Bronchial epithelial cell (primary cell): ENCODE results near the gene ANKRD11. TPM values are rescaled to one million over a fixed set of nuclear protein-coding genes. Genes with fewer than 3 reads are reported as not detected.

Experiments used
- DNase-seq: peaks from one replicate; pipeline ENCODE4 v3.0.0-alpha.2; 2010; ENCODE audit warnings: low read depth
- FAIRE-seq: peaks from 2 replicates; lab custom pipeline; 2011; peaks lifted over from hg19 to GRCh38; lab: Jason Lieb, UNC
- H3K27me3 ChIP-seq: 2 replicates; pipeline ENCODE4 v1.5.1; 2011; ENCODE audit warnings: low read length; ENCODE audit not compliant: control insufficient read depth, insufficient read depth
- H3K36me3 ChIP-seq: 2 replicates; pipeline ENCODE4 v1.5.1; 2011; ENCODE audit warnings: low read length; ENCODE audit not compliant: control insufficient read depth, insufficient read depth
- H3K4me3 ChIP-seq: 2 replicates; pipeline ENCODE4 v1.5.1; 2011; ENCODE audit warnings: mild to moderate bottlenecking, low read depth, low read length, control low read depth
- total RNA-seq: library from RNA; depleted of rRNA; stranded (reverse); fragments of >200 nt; gene quantifications from 2 replicates; pipeline ENCODE4 v1.2.1, GENCODE V29; 2014
- TF ChIP-seq, protein P1 (sequence below): IDR thresholded peaks from 2 replicates; pipeline ENCODE4 v1.5.1; 2011; ENCODE audit warnings: mild to moderate bottlenecking, moderate library complexity, low read length, control low read depth, inconsistent platforms; ENCODE audit not compliant: insufficient read depth, severe bottlenecking

Gene ANKRD11
- total RNA-seq, 1 donor from 2014 or later = 64.5 TPM

DNA sequence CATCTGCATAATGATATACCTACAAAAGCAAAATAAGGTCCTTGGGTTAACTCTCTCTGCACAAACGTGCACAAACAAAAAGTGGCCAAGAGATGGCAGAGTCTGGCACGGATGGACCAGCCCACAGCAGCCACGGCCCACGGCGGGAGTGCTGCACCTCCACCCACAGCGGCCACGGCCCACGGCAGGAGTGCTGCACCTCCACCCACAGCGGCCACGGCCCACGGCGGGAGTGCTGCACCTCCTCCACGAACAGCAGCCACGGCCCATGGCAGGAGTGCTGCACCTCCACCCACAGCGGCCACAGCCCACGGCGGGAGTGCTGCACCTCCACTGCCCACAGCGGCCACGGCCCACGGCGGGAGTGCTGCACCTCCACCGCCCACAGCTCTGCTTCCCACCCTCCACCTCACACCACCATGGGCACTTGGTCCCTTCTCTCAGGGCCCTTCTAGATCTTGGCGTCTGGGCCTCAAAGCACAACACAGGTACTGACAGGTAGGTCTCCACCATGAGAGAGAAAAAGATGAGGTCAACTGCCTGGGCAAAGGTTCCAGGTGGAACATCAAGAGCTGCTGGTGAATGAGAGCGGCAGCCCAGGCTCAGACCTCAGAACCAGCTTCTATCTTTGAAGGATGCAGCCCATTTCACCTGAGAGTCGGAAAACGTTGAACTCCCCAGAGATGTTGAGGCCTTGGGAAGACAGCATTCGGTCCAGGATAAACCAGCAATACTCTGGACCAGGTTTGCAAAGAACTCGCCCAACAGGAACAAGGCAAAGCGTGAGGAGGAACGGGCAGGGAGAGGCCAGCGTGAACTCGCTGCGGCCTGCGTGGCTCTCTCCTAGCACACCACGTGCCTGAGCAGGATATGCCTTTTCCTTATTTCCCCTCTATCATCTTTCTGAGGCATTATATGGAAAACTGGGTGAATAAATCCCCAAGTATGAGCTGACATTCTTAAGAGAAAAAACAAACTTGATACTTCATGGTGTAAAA lies 148.4 kb downstream of the ANKRD11 start:
- DNase-seq (no peak), FAIRE-seq (no peak)
- H3K4me3 ChIP-seq = no peak overlapping the region
- H3K27me3 ChIP-seq = no peaks in the 10 kb centered on the region
- TF ChIP-seq, protein P1, sequence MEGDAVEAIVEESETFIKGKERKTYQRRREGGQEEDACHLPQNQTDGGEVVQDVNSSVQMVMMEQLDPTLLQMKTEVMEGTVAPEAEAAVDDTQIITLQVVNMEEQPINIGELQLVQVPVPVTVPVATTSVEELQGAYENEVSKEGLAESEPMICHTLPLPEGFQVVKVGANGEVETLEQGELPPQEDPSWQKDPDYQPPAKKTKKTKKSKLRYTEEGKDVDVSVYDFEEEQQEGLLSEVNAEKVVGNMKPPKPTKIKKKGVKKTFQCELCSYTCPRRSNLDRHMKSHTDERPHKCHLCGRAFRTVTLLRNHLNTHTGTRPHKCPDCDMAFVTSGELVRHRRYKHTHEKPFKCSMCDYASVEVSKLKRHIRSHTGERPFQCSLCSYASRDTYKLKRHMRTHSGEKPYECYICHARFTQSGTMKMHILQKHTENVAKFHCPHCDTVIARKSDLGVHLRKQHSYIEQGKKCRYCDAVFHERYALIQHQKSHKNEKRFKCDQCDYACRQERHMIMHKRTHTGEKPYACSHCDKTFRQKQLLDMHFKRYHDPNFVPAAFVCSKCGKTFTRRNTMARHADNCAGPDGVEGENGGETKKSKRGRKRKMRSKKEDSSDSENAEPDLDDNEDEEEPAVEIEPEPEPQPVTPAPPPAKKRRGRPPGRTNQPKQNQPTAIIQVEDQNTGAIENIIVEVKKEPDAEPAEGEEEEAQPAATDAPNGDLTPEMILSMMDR = no peak
- H3K36me3 ChIP-seq = peaks cover 5% of the 10 kb centered on the region

DNA sequence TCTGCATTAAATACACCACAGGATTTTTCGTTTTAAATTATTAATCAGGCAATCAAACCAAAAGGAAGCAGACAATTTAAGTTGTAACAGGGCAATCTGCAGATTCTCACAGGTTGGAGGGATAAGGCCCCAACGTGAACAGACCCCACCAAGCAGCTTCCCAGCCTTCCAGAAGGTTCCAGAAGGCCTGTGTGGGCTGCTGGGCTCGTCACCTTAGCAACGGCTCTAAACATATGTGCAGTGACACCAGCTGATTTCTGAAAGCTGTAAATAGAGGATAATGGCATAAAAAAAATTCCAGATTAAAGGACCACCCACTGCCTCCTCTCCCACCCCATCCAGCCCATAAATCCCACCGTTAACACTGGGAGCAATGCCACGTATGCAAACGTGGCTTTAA lies 149.1 kb downstream of the ANKRD11 start:
- FAIRE-seq (no peak), DNase-seq (no peak)
- Histone ChIP-seq H3K36me3 (peaks cover 5% of the 10 kb centered on the region), H3K4me3 (no peak overlapping the region), H3K27me3 (no peaks in the 10 kb centered on the region)
- TF ChIP-seq, protein P1 = no peak

DNA sequence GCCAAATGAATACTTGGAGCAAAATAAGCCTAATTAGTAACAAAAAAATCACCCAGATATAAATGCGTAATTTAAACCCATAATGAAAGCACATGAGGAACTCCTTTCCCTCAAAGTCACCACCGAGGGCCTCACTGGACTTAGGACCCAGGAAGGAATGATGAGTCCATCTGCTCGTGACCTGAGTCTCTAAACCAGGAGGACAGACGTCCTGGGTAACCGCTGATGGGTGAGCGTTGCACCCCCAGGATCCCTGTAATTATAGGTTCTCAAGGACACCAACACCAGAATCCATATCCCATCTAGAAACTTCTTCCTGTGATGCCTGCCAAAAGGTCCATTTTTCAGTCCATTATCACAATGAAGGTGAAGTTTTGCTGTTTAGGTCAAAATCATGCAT lies 151.5 kb downstream of the ANKRD11 start:
- no peak overlapping the region for H3K4me3 ChIP-seq
- peaks cover 6% of the 10 kb centered on the region for H3K36me3 ChIP-seq
- no peak for FAIRE-seq
- no peaks in the 10 kb centered on the region for H3K27me3 ChIP-seq
- TF ChIP-seq, protein P1 = no peak
- no peak for DNase-seq

DNA sequence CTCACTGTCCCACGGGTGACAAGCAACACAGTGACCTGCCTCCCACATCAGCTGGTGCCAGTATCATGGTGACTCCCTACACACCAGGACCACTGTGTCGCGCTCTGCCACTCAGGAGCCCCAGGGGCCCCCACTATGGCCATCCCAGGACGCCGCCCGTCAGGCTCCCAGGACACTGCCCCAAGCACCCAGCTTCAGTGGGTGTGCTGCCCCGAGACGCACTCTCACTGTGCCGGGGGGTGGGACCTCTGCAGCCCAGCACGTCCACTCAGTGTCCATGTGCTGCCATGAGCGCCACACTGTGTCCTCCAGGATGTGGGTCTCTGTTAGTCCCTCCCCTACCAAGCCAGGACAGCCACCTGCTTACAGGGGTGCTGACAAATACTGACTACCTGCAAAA lies 152.4 kb downstream of the ANKRD11 start:
- no peaks in the 10 kb centered on the region for H3K27me3 ChIP-seq
- peaks cover 4% of the 10 kb centered on the region for H3K36me3 ChIP-seq
- H3K4me3 ChIP-seq = no peak overlapping the region
- DNase-seq (no peak), FAIRE-seq (no peak)
- TF ChIP-seq, protein P1 = no peak

DNA sequence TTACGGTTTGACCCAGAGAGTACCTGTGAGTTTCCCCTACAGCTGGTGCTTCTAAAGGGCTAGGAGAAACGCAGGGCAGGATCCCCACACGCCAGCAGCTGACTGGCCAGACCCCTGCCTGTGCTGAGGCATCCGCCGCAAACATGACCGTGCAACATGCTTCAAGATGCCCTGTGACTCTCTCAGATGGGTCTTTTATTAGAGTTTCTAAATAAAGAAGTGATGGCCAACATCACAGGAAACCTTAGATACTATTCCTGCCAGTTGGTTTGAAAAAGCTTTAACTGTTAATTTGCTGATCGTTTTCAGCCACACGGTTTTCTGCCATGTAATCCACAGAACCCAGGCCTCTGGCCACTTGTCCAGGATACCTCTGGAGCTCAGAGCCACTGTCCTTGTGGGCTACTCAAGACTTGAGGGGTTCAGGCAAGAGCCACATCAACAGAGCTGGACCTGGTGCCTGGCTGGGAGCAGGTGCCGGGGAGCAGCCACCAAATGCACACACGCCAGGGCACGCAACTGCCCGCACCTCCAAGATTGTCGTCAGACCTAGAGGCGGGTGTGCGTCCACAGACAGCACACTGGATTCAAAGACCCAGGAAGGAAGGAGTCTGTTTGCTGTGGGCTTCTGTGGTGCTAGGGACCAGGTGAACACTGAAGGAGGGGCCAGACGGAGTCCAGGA lies 154.4 kb downstream of the ANKRD11 start:
- peaks cover 4% of the 10 kb centered on the region for H3K36me3 ChIP-seq
- FAIRE-seq (no peak), DNase-seq (no peak)
- no peak overlapping the region for H3K4me3 ChIP-seq
- no peaks in the 10 kb centered on the region for H3K27me3 ChIP-seq
- TF ChIP-seq, protein P1 = no peak
